Mesenchymal stem cell (in vitro differentiated cells and primary cell): Measurements from ENCODE around the gene LIPC.
"Not testable (repeated sequence)": the region's sequence is repeated elsewhere in the genome, so short reads cannot be mapped to it uniquely, and the experiment has no call there.

ENCODE experiments used
- DNase-seq: peaks from one replicate; pipeline ENCODE4 v3.0.0-alpha.2; 2013
- H2AFZ ChIP-seq: one replicate; pipeline ENCODE4 v1.6.1; 2013; ENCODE audit warnings: low read depth, mild to moderate bottlenecking, control low read depth, inconsistent platforms, low read length, moderate library complexity
- H2AK5ac ChIP-seq: 2 replicates; pipeline ENCODE4 v1.6.1; 2013; ENCODE audit warnings: low read length, moderate library complexity, mild to moderate bottlenecking, inconsistent platforms; ENCODE audit not compliant: severe bottlenecking
- H2BK120ac ChIP-seq: one replicate; pipeline ENCODE4 v1.6.1; 2013; ENCODE audit warnings: low read depth, mild to moderate bottlenecking, inconsistent platforms, low read length, moderate library complexity
- H2BK12ac ChIP-seq, 2 experiments: one replicate each; pipeline ENCODE4 v1.6.1; 2013; ENCODE audit warnings: inconsistent platforms in 2 of 2, low read length in 2 of 2, mild to moderate bottlenecking in 2 of 2, moderate library complexity in 2 of 2, control low read depth in 1 of 2
- H2BK15ac ChIP-seq: one replicate; pipeline ENCODE4 v1.6.1; 2013; ENCODE audit warnings: mild to moderate bottlenecking, low read depth, inconsistent platforms; ENCODE audit not compliant: poor library complexity, severe bottlenecking
- H2BK5ac ChIP-seq: 2 replicates; pipeline ENCODE4 v1.6.1; 2013; ENCODE audit warnings: low read depth, mild to moderate bottlenecking, low read length, control low read depth, inconsistent platforms; ENCODE audit not compliant: poor library complexity, severe bottlenecking
- H3K14ac ChIP-seq, 2 experiments: one replicate each; pipeline ENCODE4 v1.6.1; 2013; ENCODE audit warnings: inconsistent platforms in 2 of 2, low read length in 2 of 2, control low read depth in 1 of 2, mild to moderate bottlenecking in 1 of 2, moderate library complexity in 1 of 2
- H3K18ac ChIP-seq, 2 experiments: one replicate each; pipeline ENCODE4 v1.6.1; 2013; ENCODE audit warnings: inconsistent platforms in 2 of 2, low read length in 2 of 2, control low read depth in 1 of 2, low read depth in 1 of 2, mild to moderate bottlenecking in 1 of 2
- H3K23ac ChIP-seq, 2 experiments: one replicate each; pipeline ENCODE4 v1.6.1; 2013; ENCODE audit warnings: inconsistent platforms in 2 of 2, low read length in 2 of 2, mild to moderate bottlenecking in 2 of 2, moderate library complexity in 2 of 2, control low read depth in 1 of 2
- H3K27ac ChIP-seq: 2 replicates; pipeline ENCODE4 v1.5.1; 2013; ENCODE audit warnings: mild to moderate bottlenecking, moderate library complexity, low read length, control low read depth, inconsistent platforms; ENCODE audit not compliant: poor library complexity, severe bottlenecking
- H3K27me3 ChIP-seq, 2 experiments: 2 replicates each; pipeline versions ENCODE4 v1.6.1 to v1.7.0; 2013; ENCODE audit warnings: low read length in 2 of 2, mild to moderate bottlenecking in 2 of 2, moderate library complexity in 2 of 2, control low read depth in 1 of 2, inconsistent platforms in 1 of 2; ENCODE audit not compliant: control insufficient read depth in 1 of 2, insufficient read depth in 1 of 2
- H3K36me3 ChIP-seq, 2 experiments: 2 replicates each; pipeline versions ENCODE4 v1.6.1 to v1.7.0; 2013; ENCODE audit warnings: low read length in 2 of 2, control low read depth in 1 of 2, inconsistent platforms in 1 of 2, low read depth in 1 of 2, mild to moderate bottlenecking in 1 of 2; ENCODE audit not compliant: insufficient read depth in 2 of 2, control insufficient read depth in 1 of 2
- H3K4ac ChIP-seq, 2 experiments: one replicate each; pipeline ENCODE4 v1.6.1; 2013; ENCODE audit warnings: inconsistent platforms in 2 of 2, low read length in 2 of 2, mild to moderate bottlenecking in 2 of 2, moderate library complexity in 2 of 2, control low read depth in 1 of 2, low read depth in 1 of 2
- H3K4me1 ChIP-seq: 2 replicates; pipeline ENCODE4 v1.6.1; 2013; ENCODE audit warnings: low read depth, low read length, control low read depth; ENCODE audit not compliant: control insufficient read depth, insufficient read depth
- H3K4me2 ChIP-seq: 2 replicates; pipeline ENCODE4 v1.6.1; 2013; ENCODE audit warnings: low read length, mild to moderate bottlenecking, inconsistent platforms; ENCODE audit not compliant: poor library complexity, severe bottlenecking
- H3K4me3 ChIP-seq, 2 experiments: 2 replicates each; pipeline versions ENCODE4 v1.5.1 to v1.7.0; 2013; ENCODE audit warnings: low read length in 2 of 2, mild to moderate bottlenecking in 2 of 2, control low read depth in 1 of 2, low read depth in 1 of 2; ENCODE audit not compliant: insufficient read depth in 1 of 2
- H3K79me1 ChIP-seq: replicated peaks from 2 replicates; pipeline ENCODE4 v1.6.1; 2013; ENCODE audit warnings: mild to moderate bottlenecking, control low read depth, low read length, inconsistent platforms; ENCODE audit not compliant: poor library complexity, severe bottlenecking
- H3K9ac ChIP-seq: 2 replicates; pipeline ENCODE4 v1.7.0; 2013; ENCODE audit warnings: mild to moderate bottlenecking, low read length, moderate library complexity
- H3K9me3 ChIP-seq: 2 replicates; pipeline ENCODE4 v1.7.0; 2013; ENCODE audit warnings: mild to moderate bottlenecking, low read length; ENCODE audit not compliant: control insufficient read depth
- H4K8ac ChIP-seq: one replicate; pipeline ENCODE4 v1.6.1; 2013; ENCODE audit warnings: inconsistent platforms, mild to moderate bottlenecking, low read length, moderate library complexity
- H4K91ac ChIP-seq: one replicate; pipeline ENCODE4 v1.6.1; 2013; ENCODE audit warnings: mild to moderate bottlenecking, low read length, inconsistent platforms
- WGBS: methylation state at CpG from one replicate; pipeline ENCODE4 v1.1.7; 2013; ENCODE audit warnings: mixed read lengths; 5-methylcytosine and 5-hydroxymethylcytosine counted together

Gene LIPC

DNA sequence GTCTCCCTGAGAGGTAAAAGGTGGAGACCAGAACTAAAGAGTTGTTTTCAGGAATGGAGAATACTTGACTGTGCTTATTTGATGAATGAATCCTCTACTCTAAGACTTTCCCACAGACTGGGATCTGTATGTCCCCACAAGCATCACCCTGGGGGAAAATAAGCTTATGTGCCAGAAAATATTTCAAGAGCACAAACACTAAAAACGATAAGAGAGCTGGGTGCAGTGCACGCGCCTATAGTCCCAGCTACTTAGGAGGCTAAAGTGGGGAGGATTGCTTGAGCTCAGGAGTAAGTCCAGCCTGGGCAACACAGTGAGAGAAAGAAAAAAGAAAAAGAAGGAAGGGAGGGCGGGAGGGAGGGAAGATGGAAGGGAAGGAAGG, 167.0 kb downstream of the LIPC start:
- Histone ChIP-seq H3K9me3 (no peaks in the 10 kb centered on the region), H4K8ac (no peak overlapping the region), H3K4me1 (no peaks in the 10 kb centered on the region), H3K4ac (no peak overlapping the region), H3K9ac (no peak overlapping the region), H3K4me2 (no peak overlapping the region), H3K36me3 (peaks cover 4 to 81% of the 10 kb centered on the region in 2 experiments), H3K79me1 (peaks cover 12% of the 10 kb centered on the region), H3K4me3 (no peak overlapping the region), H2AK5ac (no peak overlapping the region), H3K27me3 (no peaks in the 10 kb centered on the region), H3K23ac (no peak overlapping the region), H2BK12ac (no peak overlapping the region), H2BK120ac (no peak overlapping the region), H2BK15ac (no peak overlapping the region), H2BK5ac (no peak overlapping the region), H2AFZ (no peak overlapping the region), H3K18ac (no peak overlapping the region), H3K14ac (no peak overlapping the region), H4K91ac (no peak overlapping the region), H3K27ac (no peak overlapping the region)
- 95% methylated on average over 3 of the region's 4 CpGs for WGBS
- DNase-seq = no peak

DNA sequence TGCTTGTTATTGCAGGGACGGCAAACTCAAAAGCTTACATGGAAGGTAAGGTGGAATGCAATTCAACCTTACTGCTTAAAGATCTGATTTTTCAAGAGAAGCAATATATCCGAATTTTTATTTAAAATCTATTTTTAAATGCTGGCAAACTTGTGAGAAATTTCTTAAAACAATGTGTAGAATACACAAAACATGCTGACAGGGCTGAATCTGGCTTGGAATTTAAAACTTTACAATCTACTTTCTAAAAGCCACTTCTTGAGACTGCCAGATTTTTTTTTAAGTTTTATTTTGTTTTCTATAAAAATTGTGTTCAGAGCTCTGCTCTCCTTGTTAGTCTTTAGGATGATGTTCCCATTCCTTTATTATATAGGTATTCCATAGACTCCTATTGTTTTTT, 171.0 kb downstream of the LIPC start:
- DNase-seq = no peak
- Histone ChIP-seq H2BK12ac (no peak overlapping the region), H4K91ac (no peak overlapping the region), H3K23ac (no peak overlapping the region), H2BK5ac (no peak overlapping the region), H2BK120ac (no peak overlapping the region), H3K9ac (no peak overlapping the region), H3K79me1 (peaks cover 25% of the 10 kb centered on the region), H3K4me1 (no peaks in the 10 kb centered on the region), H2AFZ (no peak overlapping the region), H4K8ac (no peak overlapping the region), H2BK15ac (no peak overlapping the region), H3K9me3 (no peaks in the 10 kb centered on the region), H3K36me3 (peaks cover 6 to 75% of the 10 kb centered on the region in 2 experiments), H3K27ac (no peak overlapping the region), H3K4me2 (no peak overlapping the region), H3K4ac (no peak overlapping the region), H3K18ac (no peak overlapping the region), H2AK5ac (no peak overlapping the region), H3K4me3 (no peak overlapping the region), H3K27me3 (no peaks in the 10 kb centered on the region), H3K14ac (no peak overlapping the region)
- no CpG with 5 or more reads among the region's 2 CpGs for WGBS

DNA sequence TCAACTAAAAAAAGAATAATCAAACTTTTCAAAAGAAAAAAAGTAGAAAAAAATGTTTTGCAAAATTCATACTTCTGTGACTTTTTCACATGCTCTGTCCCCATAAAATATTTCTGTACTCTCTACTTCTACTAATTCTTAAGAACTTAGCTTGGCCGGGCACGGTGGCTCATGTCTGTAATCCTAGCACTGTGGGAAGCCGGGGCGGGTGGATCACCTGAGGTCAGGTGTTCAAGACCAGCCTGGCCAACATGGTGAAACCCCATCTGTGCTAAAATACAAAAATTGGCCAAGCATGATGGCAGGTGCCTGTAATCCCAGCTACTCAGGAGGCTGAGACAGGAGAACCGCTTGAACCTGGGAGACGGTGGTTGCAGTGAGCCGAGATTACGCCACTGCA, 172.1 kb downstream of the LIPC start:
- H2BK15ac ChIP-seq, H2BK5ac ChIP-seq, H2BK12ac ChIP-seq, H4K91ac ChIP-seq, H2BK120ac ChIP-seq, H3K27me3 ChIP-seq, H2AFZ ChIP-seq, H3K9ac ChIP-seq, H3K4me3 ChIP-seq, H4K8ac ChIP-seq, H3K18ac ChIP-seq, H2AK5ac ChIP-seq, H3K9me3 ChIP-seq, H3K4me1 ChIP-seq, DNase-seq, H3K4me2 ChIP-seq, H3K27ac ChIP-seq, H3K23ac ChIP-seq, H3K14ac ChIP-seq, H3K4ac ChIP-seq: not testable (repeated sequence)
- Histone ChIP-seq H3K79me1 (peaks cover 23% of the 10 kb centered on the region), H3K36me3 (peaks cover 6 to 75% of the 10 kb centered on the region in 2 experiments)
- 95% methylated on average over 8 of the region's 8 CpGs for WGBS

DNA sequence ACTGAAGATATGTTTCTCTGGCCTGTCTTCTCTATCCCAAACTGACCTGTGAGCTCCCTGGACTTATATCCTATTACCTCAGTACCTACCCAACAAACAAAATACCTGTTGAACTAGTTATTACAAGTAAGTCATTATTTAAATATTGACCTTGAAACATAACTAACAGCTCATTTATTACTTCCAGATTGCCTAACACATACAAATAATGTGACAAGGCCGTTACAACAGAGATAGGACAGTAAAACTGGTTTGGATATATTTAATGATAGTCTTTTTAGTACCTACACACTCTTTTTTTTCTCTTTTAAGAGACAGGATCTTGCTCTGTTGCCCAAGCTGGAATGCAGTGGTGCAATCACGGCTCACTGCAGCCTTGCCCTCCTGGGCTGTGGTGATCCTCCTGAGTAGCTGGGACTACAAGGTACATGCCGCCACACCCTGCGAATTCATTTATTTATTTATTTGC, 172.7 kb downstream of the LIPC start:
- Histone ChIP-seq H3K9ac (no peak overlapping the region), H3K27ac (no peak overlapping the region), H3K9me3 (no peaks in the 10 kb centered on the region), H3K36me3 (peaks cover 6 to 77% of the 10 kb centered on the region in 2 experiments), H3K27me3 (no peaks in the 10 kb centered on the region), H4K91ac (no peak overlapping the region), H2AFZ (no peak overlapping the region), H3K4ac (no peak overlapping the region), H3K4me2 (no peak overlapping the region), H3K4me1 (no peaks in the 10 kb centered on the region), H3K23ac (no peak overlapping the region), H2AK5ac (no peak overlapping the region), H2BK15ac (no peak overlapping the region), H3K79me1 (peaks cover 23% of the 10 kb centered on the region), H2BK120ac (no peak overlapping the region), H3K18ac (no peak overlapping the region), H2BK5ac (no peak overlapping the region), H3K14ac (no peak overlapping the region), H2BK12ac (no peak overlapping the region), H4K8ac (no peak overlapping the region), H3K4me3 (no peak overlapping the region)
- 98% methylated on average over 3 of the region's 4 CpGs for WGBS
- no peak for DNase-seq
